NB4 (cell line): ENCODE measurements around the gene FUCA2.

ENCODE experiments used
- POLR2A ChIP-seq: IDR thresholded peaks from 2 replicates; pipeline ENCODE4 v1.6.1; 2011; ENCODE audit warnings: mild to moderate bottlenecking; ENCODE audit not compliant: insufficient read length; ENCODE audit errors: extremely low read depth
- TF ChIP-seq, protein P1 (sequence below): IDR thresholded peaks from one replicate; pipeline ENCODE4 v1.5.1; 2012; ENCODE audit warnings: low read depth, low read length

DNA sequence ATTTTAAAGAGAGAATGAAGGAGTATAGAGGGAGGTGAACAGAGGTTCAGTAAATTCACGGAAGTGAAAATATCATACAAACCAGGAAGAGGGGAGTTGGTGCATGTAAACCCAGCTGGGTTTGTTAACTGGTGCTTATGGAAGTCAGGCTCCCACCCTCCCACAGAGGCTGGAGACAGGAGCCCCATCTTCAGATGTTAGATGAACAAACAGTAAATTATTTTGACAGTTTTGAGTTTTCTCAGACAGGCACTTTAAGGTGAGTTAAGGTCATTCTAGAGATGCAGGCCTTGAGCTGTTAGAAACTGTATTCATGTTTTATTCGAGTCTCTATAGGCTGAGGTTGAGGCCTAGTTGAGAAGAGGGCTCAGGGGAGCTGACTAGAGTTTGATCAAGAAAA, 41.8 kb upstream of the FUCA2 start:
- TF ChIP-seq, protein P1, sequence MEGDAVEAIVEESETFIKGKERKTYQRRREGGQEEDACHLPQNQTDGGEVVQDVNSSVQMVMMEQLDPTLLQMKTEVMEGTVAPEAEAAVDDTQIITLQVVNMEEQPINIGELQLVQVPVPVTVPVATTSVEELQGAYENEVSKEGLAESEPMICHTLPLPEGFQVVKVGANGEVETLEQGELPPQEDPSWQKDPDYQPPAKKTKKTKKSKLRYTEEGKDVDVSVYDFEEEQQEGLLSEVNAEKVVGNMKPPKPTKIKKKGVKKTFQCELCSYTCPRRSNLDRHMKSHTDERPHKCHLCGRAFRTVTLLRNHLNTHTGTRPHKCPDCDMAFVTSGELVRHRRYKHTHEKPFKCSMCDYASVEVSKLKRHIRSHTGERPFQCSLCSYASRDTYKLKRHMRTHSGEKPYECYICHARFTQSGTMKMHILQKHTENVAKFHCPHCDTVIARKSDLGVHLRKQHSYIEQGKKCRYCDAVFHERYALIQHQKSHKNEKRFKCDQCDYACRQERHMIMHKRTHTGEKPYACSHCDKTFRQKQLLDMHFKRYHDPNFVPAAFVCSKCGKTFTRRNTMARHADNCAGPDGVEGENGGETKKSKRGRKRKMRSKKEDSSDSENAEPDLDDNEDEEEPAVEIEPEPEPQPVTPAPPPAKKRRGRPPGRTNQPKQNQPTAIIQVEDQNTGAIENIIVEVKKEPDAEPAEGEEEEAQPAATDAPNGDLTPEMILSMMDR, result no peak
- no peak for TF ChIP-seq POLR2A
